GM12878 (cell line): Measurements from ENCODE around the gene EXD3. TPM values are rescaled to one million over a fixed set of nuclear protein-coding genes. Genes with fewer than 3 reads are reported as not detected.

Experiments used
- ATAC-seq: fragments of 200-7000 bp; cut with Tn5 transposase; 3 replicates; pipeline ENCODE4 v1.9.1; 2020; ENCODE audit warnings: mild to moderate bottlenecking, moderate library complexity
- BruUV-seq: library from RNA; stranded (reverse); fragments of 400-500 nt; replicated peaks from 2 replicates; lab custom pipeline; 2021; lab: Mats Ljungman, UMichigan
- CTCF ChIA-PET: fragments of 300-600 bp; sonication (Branson Sonifier 250); formaldehyde crosslinking; extraction: SDS; loops from one replicate; lab custom pipeline; 2021; ENCODE audit warnings: inconsistent platforms; lab: Yijun Ruan, JAX
- POLR2A ChIA-PET: fragments of 350-600 bp; formaldehyde crosslinking; extraction: SDS; loops from one replicate; lab custom pipeline; 2021; ENCODE audit warnings: inconsistent platforms; lab: Charles Lee
- RAD21 ChIA-PET: fragments of 300-600 bp; sonication (Branson Sonifier 250); formaldehyde crosslinking; loops from one replicate; lab custom pipeline; 2023; ENCODE audit warnings: antibody characterized with exemption; ENCODE audit not compliant: unreplicated experiment; lab: Charles Lee
- SMC1A ChIA-PET: fragments of 300-600 bp; sonication (Branson Sonifier 250); formaldehyde crosslinking; loops from one replicate; lab custom pipeline; 2023; ENCODE audit not compliant: unreplicated experiment, uncharacterized antibody; lab: Charles Lee
- DNase-seq: peaks from one replicate; pipeline ENCODE4 v3.0.0-alpha.2; 2011; ENCODE audit warnings: low read depth, low spot score
- FAIRE-seq: peaks from 3 replicates; lab custom pipeline; 2011; peaks lifted over from hg19 to GRCh38; lab: Jason Lieb, UNC
- H2AFZ ChIP-seq: 2 replicates; pipeline ENCODE4 v1.6.0; 2011; ENCODE audit warnings: low read depth, low read length, control low read depth; ENCODE audit not compliant: control insufficient read depth
- H3K27ac ChIP-seq: 2 replicates; pipeline ENCODE4 v1.5.1; 2011; ENCODE audit warnings: control low read depth; ENCODE audit not compliant: control insufficient read depth, insufficient read depth
- H3K27me3 ChIP-seq, 2 experiments: replicated peaks in 1 of 2; 2 replicates each; pipeline versions ENCODE4 v1.6.0 to v1.6.1; 2011; ENCODE audit warnings: low read length in 1 of 2; ENCODE audit not compliant: control insufficient read depth in 2 of 2, insufficient read depth in 2 of 2
- H3K36me3 ChIP-seq, 2 experiments: 2 replicates each; pipeline ENCODE4 v1.5.1; 2011; ENCODE audit warnings: low read length in 1 of 2; ENCODE audit not compliant: control insufficient read depth in 2 of 2, insufficient read depth in 2 of 2
- H3K4me1 ChIP-seq: 2 replicates; pipeline ENCODE4 v1.6.1; 2011; ENCODE audit warnings: mild to moderate bottlenecking, low read length, moderate library complexity, mixed read lengths; ENCODE audit not compliant: control insufficient read depth, insufficient read depth
- H3K4me2 ChIP-seq: 2 replicates; pipeline ENCODE4 v1.6.0; 2011; ENCODE audit warnings: control low read depth; ENCODE audit not compliant: control insufficient read depth, insufficient read depth
- H3K4me3 ChIP-seq: fragments of 200-600 bp; sonication (generic); 2 replicates; pipeline ENCODE4 v1.5.1; 2016
- H3K79me2 ChIP-seq: 2 replicates; pipeline ENCODE4 v1.6.0; 2011; ENCODE audit warnings: low read length; ENCODE audit not compliant: control insufficient read depth, insufficient read depth
- H3K9ac ChIP-seq: 2 replicates; pipeline ENCODE4 v1.8.0; 2011; ENCODE audit warnings: low read length, control low read depth, mixed read lengths; ENCODE audit not compliant: control insufficient read depth, insufficient read depth
- H3K9me3 ChIP-seq: replicated peaks from 3 replicates; pipeline ENCODE4 v1.5.1; 2011; ENCODE audit warnings: mild to moderate bottlenecking, low read length; ENCODE audit not compliant: control insufficient read depth, insufficient read depth
- H4K20me1 ChIP-seq: 2 replicates; pipeline ENCODE4 v1.6.0; 2011; ENCODE audit not compliant: control insufficient read depth, insufficient read depth
- CBX5 ChIP-seq: sonication (generic); IDR thresholded peaks from 2 replicates; pipeline ENCODE4 v1.6.1; 2016; ENCODE audit warnings: low read depth, moderate library complexity, mild to moderate bottlenecking, inconsistent platforms
- JUND ChIP-seq: IDR thresholded peaks from 2 replicates; pipeline ENCODE4 v1.6.1; 2012; ENCODE audit warnings: low read depth, mild to moderate bottlenecking, low read length, improper control_type of control experiment, moderate library complexity
- PML ChIP-seq: IDR thresholded peaks from 2 replicates; pipeline ENCODE4 v1.6.1; 2012; ENCODE audit warnings: low read length, inconsistent platforms
- STAT3 ChIP-seq: IDR thresholded peaks from 2 replicates; pipeline ENCODE4 v1.6.1; 2011; ENCODE audit warnings: low read depth, low read length, improper control_type of control experiment
- WRNIP1 ChIP-seq: IDR thresholded peaks from 2 replicates; pipeline ENCODE4 v1.6.1; 2011; ENCODE audit warnings: low read depth, low read length, improper control_type of control experiment, borderline replicate concordance
- YBX1 ChIP-seq: fragments of 450-650 bp; IDR thresholded peaks from 2 replicates; pipeline ENCODE4 v1.6.1; 2016; ENCODE audit warnings: antibody characterized with exemption
- ZNF274 ChIP-seq: IDR thresholded peaks from one replicate; pipeline ENCODE4 v1.8.0; 2011; ENCODE audit not compliant: insufficient read length, insufficient read depth
- WGBS: methylation state at CpG from one replicate; pipeline ENCODE4 v1.1.6; 2016; ENCODE audit warnings: low lambda C conversion rate; ENCODE audit not compliant: insufficient replicate concordance, insufficient coverage; ENCODE audit errors: missing lambda C conversion rate; 5-methylcytosine and 5-hydroxymethylcytosine counted together
- in situ Hi-C: fragments of 300-500 bp; cut with MboI; formaldehyde crosslinking; loops from 9 replicates; pipeline ENCODE4 v1.14.3; 2018; ENCODE audit warnings: mixed read lengths
- intact Hi-C: fragments of 100-400 bp; cut with micrococcal nuclease; formaldehyde crosslinking; loops from one replicate; pipeline ENCODE4 v1.14.2; 2022; ENCODE audit not compliant: unreplicated experiment
- polyA plus RNA-seq, 11 experiments: library from polyadenylated mRNA; depleted of rRNA in 4 of 11; unstranded in 6 of 11; stranded (reverse) in 5 of 11; fragments of >200 nt; fragmentation: Nextera tagmentation in 4 of 11; fragmentation: Illumina TruSeq in 1 of 11; extraction: Ambion mirVana in 4 of 11; extraction: Trizol in 1 of 11; gene quantifications; 1 replicate in 1 of 11; 2 replicates in 10 of 11; pipeline versions ENCODE4 v1.2.1 to v1.2.3, GENCODE V29; 2011 to 2016; ENCODE audit warnings: inconsistent platforms in 2 of 11, missing spikeins in 2 of 11, low read depth in 1 of 11
- total RNA-seq, 4 experiments: library from RNA; depleted of rRNA in 3 of 4; stranded (reverse); fragments of >200 nt in 3 of 4; fragmentation: Illumina TruSeq in 1 of 4; extraction: Trizol in 1 of 4; gene quantifications; 2 replicates each; pipeline versions ENCODE4 v1.2.1 to v1.2.3, GENCODE V29; 2013 to 2021
- TF ChIP-seq, protein P1 (sequence below): fragments of 450-650 bp; formaldehyde crosslinking; IDR thresholded peaks from 2 replicates; pipeline ENCODE4 v1.4.0; 2022; ENCODE audit warnings: mild to moderate bottlenecking, moderate library complexity

Gene EXD3
- total and polyA plus RNA-seq, 10 of the 15 experiments (the other 5 are each of a cell fraction or from before 2014, with no cell fraction given): 0.21 to 7.1 (median 3.6) TPM

DNA sequence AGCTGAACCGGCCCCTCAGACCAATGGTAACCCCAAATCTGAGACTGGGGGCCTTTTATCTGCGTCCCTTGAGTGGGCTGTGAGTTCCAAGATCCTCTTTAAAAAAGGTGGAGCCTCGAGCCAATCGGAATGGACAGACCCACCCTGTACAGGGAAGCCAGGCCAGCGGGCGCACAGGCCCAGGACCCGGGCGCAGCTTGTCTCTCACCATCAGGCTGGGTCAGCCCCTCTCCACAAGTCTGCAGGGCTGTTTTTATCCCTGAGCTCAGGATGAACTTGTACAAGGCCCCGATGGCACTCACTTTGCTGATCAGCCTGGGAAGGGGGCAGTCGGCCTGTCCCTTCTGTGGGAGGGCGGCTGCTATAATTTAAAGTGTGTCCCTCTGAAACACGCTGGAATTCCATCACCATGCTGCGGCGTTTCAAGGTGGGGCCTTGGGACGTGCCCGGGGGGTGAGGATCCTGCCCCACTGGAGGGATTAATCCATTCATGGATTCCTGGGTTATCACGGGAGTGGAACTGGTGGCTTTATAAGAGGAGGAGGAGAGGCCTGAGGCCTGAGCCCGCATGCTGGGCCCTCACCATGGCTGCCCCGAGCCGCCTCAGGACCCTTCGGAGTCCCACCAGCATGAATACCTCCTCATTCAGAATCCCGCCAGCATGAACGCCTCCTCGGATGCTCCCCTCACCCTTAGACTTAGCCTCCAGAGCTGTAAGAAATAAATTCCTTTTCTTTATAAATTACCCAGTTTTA, 14.1 kb downstream of the EXD3 start:
- no peak for TF ChIP-seq PML
- TF ChIP-seq, protein P1, sequence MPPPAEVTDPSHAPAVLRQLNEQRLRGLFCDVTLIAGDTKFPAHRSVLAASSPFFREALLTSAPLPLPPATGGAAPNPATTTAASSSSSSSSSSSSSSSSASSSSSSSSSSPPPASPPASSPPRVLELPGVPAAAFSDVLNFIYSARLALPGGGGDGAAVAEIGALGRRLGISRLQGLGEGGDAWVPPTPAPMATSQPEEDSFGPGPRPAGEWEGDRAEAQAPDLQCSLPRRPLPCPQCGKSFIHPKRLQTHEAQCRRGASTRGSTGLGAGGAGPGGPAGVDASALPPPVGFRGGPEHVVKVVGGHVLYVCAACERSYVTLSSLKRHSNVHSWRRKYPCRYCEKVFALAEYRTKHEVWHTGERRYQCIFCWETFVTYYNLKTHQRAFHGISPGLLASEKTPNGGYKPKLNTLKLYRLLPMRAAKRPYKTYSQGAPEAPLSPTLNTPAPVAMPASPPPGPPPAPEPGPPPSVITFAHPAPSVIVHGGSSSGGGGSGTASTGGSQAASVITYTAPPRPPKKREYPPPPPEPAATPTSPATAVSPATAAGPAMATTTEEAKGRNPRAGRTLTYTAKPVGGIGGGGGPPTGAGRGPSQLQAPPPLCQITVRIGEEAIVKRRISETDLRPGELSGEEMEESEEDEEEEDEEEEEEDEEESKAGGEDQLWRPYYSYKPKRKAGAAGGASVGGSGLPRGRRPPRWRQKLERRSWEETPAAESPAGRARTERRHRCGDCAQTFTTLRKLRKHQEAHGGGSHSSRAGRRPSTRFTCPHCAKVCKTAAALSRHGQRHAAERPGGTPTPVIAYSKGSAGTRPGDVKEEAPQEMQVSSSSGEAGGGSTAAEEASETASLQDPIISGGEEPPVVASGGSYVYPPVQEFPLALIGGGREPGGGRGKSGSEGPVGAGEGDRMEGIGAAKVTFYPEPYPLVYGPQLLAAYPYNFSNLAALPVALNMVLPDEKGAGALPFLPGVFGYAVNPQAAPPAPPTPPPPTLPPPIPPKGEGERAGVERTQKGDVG (CRISPR knock-in tag): no peak
- TF ChIP-seq STAT3: no peak
- TF ChIP-seq YBX1: no peak
- no peak for TF ChIP-seq WRNIP1
- no peak for TF ChIP-seq CBX5
- TF ChIP-seq ZNF274: no peak
- no peak for TF ChIP-seq JUND
- TF ChIP-seq, all 136 proteins: peak for 0
- Histone ChIP-seq H3K4me1 (peaks cover 29% of the 10 kb centered on the region), H3K79me2 (no peaks in the 10 kb centered on the region), H4K20me1 (no peaks in the 10 kb centered on the region), H3K4me3 (no peak overlapping the region), H3K27ac (no peak overlapping the region), H3K4me2 (no peak overlapping the region), H3K9me3 (no peaks in the 10 kb centered on the region; the same call in 2 of the 3 replicates), H3K27me3 (no peaks in the 10 kb centered on the region), H3K36me3 (no peaks in the 10 kb centered on the region), H3K9ac (no peak overlapping the region; the same call in 1 of the 2 replicates), H2AFZ (no peak overlapping the region)
- ChIA-PET SMC1A (interaction anchor here (1.6 kb wide), 1 partner anchor 107 kb away, joined by 5 read pairs; the partner anchor contains the start of gene NRARP), CTCF (interaction anchor here (1.0 to 2.7 kb wide), 5 partner anchors 13 to 123 kb away, joined by 3 to 17 read pairs (median 4); partner anchors contain the start of gene NRARP), POLR2A (interaction anchor here (0.7 to 1.3 kb wide), 4 partner anchors 11 to 165 kb away, joined by 3 read pairs; partner anchors contain the start of genes EXD3, NOXA1 and NRARP), RAD21 (interaction anchor here (0.8 to 1.2 kb wide), 3 partner anchors 13 to 147 kb away, joined by 3 to 4 read pairs (median 4); partner anchors contain the start of gene NRARP)
- WGBS: 89% methylated on average over 24 of the region's 24 CpGs
- FAIRE-seq (no peak), DNase-seq (no peak), ATAC-seq (no peak)
- intact Hi-C loops: no loop called here
- in situ Hi-C loops: loop anchor here (5.0 kb wide), 1 partner anchor 117 kb away; no protein-coding TSS in a partner anchor
- no TSS peak for BruUV-seq
